ENCODE data around the gene ARHGAP45. TPM values are rescaled to one million over a fixed set of nuclear protein-coding genes. Genes with fewer than 3 reads are reported as not detected.

Gene ARHGAP45
- total and polyA plus RNA-seq, 2 of the 8 experiments (the other 6 are each of a cell fraction or from before 2014, with no cell fraction given) = 31.4 to 41.8 TPM

DNA sequence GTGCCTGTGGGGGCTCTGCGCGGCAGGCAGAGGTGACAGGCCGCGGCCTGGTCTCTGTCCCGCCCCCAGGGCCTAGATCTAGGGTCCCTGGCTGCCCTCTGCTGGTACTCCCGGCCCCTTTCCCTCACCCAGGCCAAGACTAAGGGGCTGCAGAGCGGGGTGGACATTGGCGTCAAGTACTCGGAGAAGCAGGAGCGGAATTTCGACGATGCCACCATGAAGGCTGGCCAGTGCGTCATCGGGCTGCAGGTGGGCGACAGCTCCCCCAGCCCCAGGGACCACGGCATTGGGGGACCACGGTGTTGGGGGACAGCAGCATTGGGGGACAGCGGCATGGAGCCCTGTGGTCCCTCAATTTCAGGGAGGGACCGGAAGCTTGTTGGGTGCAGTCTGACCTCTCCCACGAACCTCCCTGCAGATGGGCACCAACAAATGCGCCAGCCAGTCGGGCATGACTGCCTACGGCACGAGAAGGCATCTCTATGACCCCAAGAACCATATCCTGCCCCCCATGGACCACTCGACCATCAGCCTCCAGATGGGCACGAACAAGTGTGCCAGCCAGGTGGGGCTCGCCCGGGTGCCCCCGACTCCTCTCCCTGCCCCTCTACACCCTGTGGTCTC, 30.9 kb upstream of the ARHGAP45 start (continued):
- TF ChIP-seq, protein P1, sequence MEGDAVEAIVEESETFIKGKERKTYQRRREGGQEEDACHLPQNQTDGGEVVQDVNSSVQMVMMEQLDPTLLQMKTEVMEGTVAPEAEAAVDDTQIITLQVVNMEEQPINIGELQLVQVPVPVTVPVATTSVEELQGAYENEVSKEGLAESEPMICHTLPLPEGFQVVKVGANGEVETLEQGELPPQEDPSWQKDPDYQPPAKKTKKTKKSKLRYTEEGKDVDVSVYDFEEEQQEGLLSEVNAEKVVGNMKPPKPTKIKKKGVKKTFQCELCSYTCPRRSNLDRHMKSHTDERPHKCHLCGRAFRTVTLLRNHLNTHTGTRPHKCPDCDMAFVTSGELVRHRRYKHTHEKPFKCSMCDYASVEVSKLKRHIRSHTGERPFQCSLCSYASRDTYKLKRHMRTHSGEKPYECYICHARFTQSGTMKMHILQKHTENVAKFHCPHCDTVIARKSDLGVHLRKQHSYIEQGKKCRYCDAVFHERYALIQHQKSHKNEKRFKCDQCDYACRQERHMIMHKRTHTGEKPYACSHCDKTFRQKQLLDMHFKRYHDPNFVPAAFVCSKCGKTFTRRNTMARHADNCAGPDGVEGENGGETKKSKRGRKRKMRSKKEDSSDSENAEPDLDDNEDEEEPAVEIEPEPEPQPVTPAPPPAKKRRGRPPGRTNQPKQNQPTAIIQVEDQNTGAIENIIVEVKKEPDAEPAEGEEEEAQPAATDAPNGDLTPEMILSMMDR (IDR thresholded peaks at IDR 0.05; ENCODE audit: control extremely low read depth in 1 of 3, insufficient read depth in 1 of 3, low read depth in 1 of 3, low read length in 3 of 3) = peak; percentile 35 to 46 (median 36)
- TF ChIP-seq RFX5 (IDR thresholded peaks at IDR 0.05; ENCODE audit: borderline replicate concordance, low read depth, low read length) (no peak), ASH2L (IDR thresholded peaks at IDR 0.05; ENCODE audit: low read length) (no peak), TEAD4 (IDR thresholded peaks at IDR 0.05; ENCODE audit: low read depth, low read length) (no peak), TAF7 (optimal IDR thresholded peaks at IDR 0.05; ENCODE audit: borderline replicate concordance, low read depth, low read length) (no peak), PHF8 (conservative IDR thresholded peaks at IDR 0.05; ENCODE audit: low read depth, low read length) (no peak), RBBP5 (IDR thresholded peaks at IDR 0.05; ENCODE audit: borderline replicate concordance, low read depth, low read length) (no peak), TCF12 (IDR thresholded peaks at IDR 0.05; ENCODE audit: low read depth, low read length) (no peak), TBP (IDR thresholded peaks at IDR 0.05; ENCODE audit: low read depth, low read length) (no peak), RAD21 (IDR thresholded peaks at IDR 0.05 in 1 of 2, conservative IDR thresholded peaks at IDR 0.05 in 1 of 2; ENCODE audit: low read depth in 2 of 2, low read length in 2 of 2) (peak; percentile 36 to 57; a peak in 3 of 4 replicates), SP1 (IDR thresholded peaks at IDR 0.05; ENCODE audit: low read depth, low read length) (no peak), CREB1 (IDR thresholded peaks at IDR 0.05) (no peak)
- TF ChIP-seq, protein P2, sequence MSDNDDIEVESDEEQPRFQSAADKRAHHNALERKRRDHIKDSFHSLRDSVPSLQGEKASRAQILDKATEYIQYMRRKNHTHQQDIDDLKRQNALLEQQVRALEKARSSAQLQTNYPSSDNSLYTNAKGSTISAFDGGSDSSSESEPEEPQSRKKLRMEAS (IDR thresholded peaks at IDR 0.05) = no peak
- TF ChIP-seq, protein P3, sequence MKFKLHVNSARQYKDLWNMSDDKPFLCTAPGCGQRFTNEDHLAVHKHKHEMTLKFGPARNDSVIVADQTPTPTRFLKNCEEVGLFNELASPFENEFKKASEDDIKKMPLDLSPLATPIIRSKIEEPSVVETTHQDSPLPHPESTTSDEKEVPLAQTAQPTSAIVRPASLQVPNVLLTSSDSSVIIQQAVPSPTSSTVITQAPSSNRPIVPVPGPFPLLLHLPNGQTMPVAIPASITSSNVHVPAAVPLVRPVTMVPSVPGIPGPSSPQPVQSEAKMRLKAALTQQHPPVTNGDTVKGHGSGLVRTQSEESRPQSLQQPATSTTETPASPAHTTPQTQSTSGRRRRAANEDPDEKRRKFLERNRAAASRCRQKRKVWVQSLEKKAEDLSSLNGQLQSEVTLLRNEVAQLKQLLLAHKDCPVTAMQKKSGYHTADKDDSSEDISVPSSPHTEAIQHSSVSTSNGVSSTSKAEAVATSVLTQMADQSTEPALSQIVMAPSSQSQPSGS (IDR thresholded peaks at IDR 0.05; ENCODE audit: low read length) = no peak
